ENCODE measurements around the gene CHN1. TPM values are rescaled to one million over a fixed set of nuclear protein-coding genes. Genes with fewer than 3 reads are reported as not detected.

Gene CHN1
- total RNA-seq: 54.6 and 58.0 TPM in 2 replicates

GRCh38 chr2:175004980-175005732 lies at the start of gene CHN1:
Gene CHN1, minus strand, starts transcription at chr2:175005381. Its CDS starts 469 bp downstream, at chr2:175004912.

GRCh38 chr2:174764280-174765255 lies 240.6 kb downstream of the CHN1 start, which contains the start of gene CHRNA1:
Gene CHRNA1, minus strand, starts transcription at chr2:174764472. Its CDS starts 78 bp downstream, at chr2:174764394.

Other genes starting within 250 kb of the CHN1 start
- gene CHRNA1, start 240.9 kb downstream of the CHN1 start, total RNA-seq: 0.15 and 0.34 TPM in 2 replicates
- gene ATF2, start 162.8 kb upstream of the CHN1 start, total RNA-seq: 14.5 and 16.9 TPM in 2 replicates
- 140 and 161 TPM in 2 replicates for gene ATP5MC3, start 176.3 kb upstream of the CHN1 start, total RNA-seq